Measurements from ENCODE around the gene PFKFB1.

PFKFB1 gene

DNA sequence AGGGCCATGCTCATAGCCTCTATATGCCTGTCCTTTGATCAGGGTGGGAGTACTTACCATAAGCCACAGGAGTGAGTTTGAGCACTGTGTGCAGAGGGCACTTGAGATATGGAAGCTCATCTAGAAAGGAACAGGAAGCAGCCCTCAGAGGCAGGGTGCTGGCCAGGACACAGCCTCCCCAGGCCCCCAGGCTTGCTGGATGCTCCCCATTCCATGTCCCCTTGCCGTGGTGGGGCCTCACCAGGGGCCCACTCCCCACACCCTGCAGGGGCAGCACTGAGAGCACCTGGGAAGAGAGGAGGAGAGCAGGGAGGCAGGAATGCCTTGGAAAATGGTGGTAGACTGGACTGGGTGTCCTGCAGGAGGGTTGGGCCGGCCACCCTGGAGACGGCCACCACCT, 59.1 kb downstream of the PFKFB1 start:
- Histone ChIP-seq H3K4me1 (ENCODE audit: control insufficient read depth, insufficient read depth, low read length) (no peaks in the 10 kb centered on the region), H3K27me3 (ENCODE audit: control insufficient read depth, insufficient read depth, low read length) (no peaks in the 10 kb centered on the region), H3K36me3 (ENCODE audit: control insufficient read depth, insufficient read depth, low read length) (peaks cover 20% of the 10 kb centered on the region), H3K9me3 (ENCODE audit: control insufficient read depth, insufficient read depth, low read length) (no peaks in the 10 kb centered on the region), H3K4me3 (ENCODE audit: low read depth, low read length) (no peak overlapping the region), H3K9ac (ENCODE audit: low read depth, low read length) (no peak overlapping the region)

DNA sequence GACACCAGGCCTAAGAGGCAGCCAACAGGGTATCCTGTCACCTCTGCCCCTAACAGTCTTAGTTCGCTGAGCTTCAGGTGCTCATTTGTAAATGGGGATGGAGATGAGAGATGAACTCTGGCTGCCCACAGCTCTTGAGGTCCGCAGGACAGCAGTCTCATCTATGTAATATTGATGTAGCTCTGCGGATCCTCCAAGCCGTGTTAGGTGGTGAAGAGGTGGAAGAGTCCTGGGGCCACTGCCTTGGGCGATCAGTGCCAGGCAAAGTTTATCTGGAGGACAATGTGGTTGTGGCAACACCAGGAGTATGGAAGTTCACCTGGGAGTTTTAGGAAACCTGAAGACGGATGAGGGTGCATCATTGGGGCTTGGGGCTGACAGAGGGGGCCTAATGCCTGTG, 59.9 kb downstream of the PFKFB1 start:
- Histone ChIP-seq H3K4me1 (ENCODE audit: control insufficient read depth, insufficient read depth, low read length) (no peaks in the 10 kb centered on the region), H3K9ac (ENCODE audit: low read depth, low read length) (no peak overlapping the region), H3K9me3 (ENCODE audit: control insufficient read depth, insufficient read depth, low read length) (no peaks in the 10 kb centered on the region), H3K27me3 (ENCODE audit: control insufficient read depth, insufficient read depth, low read length) (no peaks in the 10 kb centered on the region), H3K36me3 (ENCODE audit: control insufficient read depth, insufficient read depth, low read length) (peaks cover 28% of the 10 kb centered on the region), H3K4me3 (ENCODE audit: low read depth, low read length) (no peak overlapping the region)

DNA sequence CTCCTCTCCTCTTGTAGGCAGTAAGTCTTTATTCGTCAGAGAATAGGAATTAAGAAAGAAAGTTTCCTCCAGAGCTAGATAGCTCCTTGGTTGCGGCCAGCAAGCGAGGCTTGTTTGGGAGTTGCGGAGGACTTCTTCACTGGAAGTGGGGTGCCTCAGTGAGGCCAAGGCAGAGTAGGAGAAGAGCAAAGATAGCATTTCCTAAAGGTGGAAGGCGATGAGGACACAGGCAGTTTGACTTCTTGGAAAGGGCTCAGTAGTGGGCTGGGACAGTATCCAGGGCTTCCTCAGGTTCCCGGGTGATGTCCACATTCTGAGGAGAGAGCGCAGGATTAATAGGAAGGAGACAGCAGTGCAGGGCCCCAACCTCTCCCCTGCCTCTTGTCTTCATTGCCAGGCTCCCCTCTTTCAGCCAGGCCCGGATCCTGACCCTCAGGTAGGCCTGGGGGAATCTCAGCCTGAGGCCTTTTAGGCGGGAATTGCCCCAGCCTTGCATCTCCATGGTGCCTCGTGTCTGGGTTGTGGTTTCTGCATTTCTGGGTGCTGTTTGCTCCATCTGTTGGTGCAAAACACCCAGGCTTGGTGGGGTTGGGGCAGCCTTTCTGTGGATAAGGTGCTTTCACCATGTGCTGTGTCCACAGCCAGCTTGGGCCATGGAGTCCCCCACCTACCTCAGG, 60.7 kb downstream of the PFKFB1 start:
- Histone ChIP-seq H3K36me3 (ENCODE audit: control insufficient read depth, insufficient read depth, low read length) (peaks cover 35% of the 10 kb centered on the region), H3K4me3 (ENCODE audit: low read depth, low read length) (no peak overlapping the region), H3K4me1 (ENCODE audit: control insufficient read depth, insufficient read depth, low read length) (no peaks in the 10 kb centered on the region), H3K27me3 (ENCODE audit: control insufficient read depth, insufficient read depth, low read length) (no peaks in the 10 kb centered on the region), H3K9me3 (ENCODE audit: control insufficient read depth, insufficient read depth, low read length) (no peaks in the 10 kb centered on the region), H3K9ac (ENCODE audit: low read depth, low read length) (no peak overlapping the region)

DNA sequence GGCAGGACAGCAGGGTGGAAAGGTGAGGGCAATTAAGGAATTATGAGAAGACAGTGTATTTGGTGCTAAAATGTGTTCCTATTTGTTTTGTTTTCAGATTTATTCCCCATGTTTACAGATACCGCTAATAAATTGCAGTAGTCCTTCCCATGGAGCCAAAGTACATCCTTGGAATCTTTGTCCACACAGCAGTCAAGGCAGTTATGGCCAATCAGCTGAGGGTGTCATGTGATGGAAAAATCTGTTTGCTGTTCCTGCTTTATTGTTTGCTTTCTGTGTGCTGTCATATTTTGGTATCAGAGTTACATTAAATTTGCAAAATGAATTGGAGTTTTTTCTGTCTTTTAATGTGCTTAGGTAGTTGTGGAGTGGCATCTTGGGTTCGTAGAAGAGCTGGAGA, 62.9 kb downstream of the PFKFB1 start:
- Histone ChIP-seq H3K9me3 (ENCODE audit: control insufficient read depth, insufficient read depth, low read length) (no peaks in the 10 kb centered on the region), H3K9ac (ENCODE audit: low read depth, low read length) (no peak overlapping the region), H3K4me1 (ENCODE audit: control insufficient read depth, insufficient read depth, low read length) (no peaks in the 10 kb centered on the region), H3K36me3 (ENCODE audit: control insufficient read depth, insufficient read depth, low read length) (peaks cover 41% of the 10 kb centered on the region), H3K4me3 (ENCODE audit: low read depth, low read length) (no peak overlapping the region), H3K27me3 (ENCODE audit: control insufficient read depth, insufficient read depth, low read length) (no peaks in the 10 kb centered on the region)

DNA sequence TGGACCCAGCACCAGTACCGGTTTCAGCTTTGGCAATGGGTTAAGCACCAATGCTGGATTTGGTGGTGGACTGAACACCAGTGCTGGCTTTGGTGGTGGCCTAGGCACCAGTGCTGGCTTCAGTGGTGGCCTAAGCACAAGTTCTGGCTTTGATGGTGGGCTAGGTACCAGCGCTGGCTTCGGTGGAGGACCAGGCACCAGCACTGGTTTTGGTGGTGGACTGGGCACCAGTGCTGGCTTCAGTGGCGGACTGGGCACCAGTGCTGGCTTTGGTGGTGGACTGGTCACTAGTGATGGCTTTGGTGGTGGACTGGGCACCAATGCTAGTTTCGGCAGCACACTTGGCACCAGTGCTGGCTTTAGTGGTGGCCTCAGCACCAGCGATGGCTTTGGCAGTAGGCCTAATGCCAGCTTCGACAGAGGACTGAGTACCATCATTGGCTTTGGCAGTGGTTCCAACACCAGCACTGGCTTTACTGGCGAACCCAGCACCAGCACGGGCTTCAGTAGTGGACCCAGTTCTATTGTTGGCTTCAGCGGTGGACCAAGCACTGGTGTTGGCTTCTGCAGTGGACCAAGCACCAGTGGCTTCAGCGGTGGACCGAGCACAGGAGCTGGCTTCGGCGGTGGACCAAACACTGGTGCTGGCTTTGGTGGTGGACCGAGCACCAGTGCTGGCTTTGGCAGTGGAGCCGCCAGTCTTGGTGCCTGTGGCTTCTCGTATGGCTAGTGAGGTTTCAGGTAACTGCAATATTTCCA, 63.5 kb downstream of the PFKFB1 start:
- Histone ChIP-seq H3K27me3 (ENCODE audit: control insufficient read depth, insufficient read depth, low read length) (no peaks in the 10 kb centered on the region), H3K4me1 (ENCODE audit: control insufficient read depth, insufficient read depth, low read length) (no peaks in the 10 kb centered on the region), H3K36me3 (ENCODE audit: control insufficient read depth, insufficient read depth, low read length) (peaks cover 41% of the 10 kb centered on the region), H3K9me3 (ENCODE audit: control insufficient read depth, insufficient read depth, low read length) (no peaks in the 10 kb centered on the region), H3K9ac (ENCODE audit: low read depth, low read length) (no peak overlapping the region), H3K4me3 (ENCODE audit: low read depth, low read length) (no peak overlapping the region)

DNA sequence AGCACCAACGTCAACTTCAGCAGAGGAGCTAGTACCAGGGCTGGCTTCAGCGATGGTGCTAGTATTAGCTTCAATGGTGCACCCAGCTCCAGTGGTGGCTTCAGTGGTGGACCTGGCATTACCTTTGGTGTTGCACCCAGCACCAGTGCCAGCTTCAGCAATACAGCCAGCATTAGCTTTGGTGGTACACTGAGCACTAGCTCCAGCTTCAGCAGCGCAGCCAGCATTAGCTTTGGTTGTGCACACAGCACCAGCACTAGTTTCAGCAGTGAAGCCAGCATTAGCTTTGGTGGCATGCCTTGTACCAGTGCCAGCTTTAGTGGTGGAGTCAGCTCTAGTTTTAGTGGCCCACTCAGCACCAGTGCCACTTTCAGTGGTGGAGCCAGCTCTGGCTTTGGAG, 65.1 kb downstream of the PFKFB1 start:
- Histone ChIP-seq H3K27me3 (ENCODE audit: control insufficient read depth, insufficient read depth, low read length) (no peaks in the 10 kb centered on the region), H3K36me3 (ENCODE audit: control insufficient read depth, insufficient read depth, low read length) (peaks cover 53% of the 10 kb centered on the region), H3K4me1 (ENCODE audit: control insufficient read depth, insufficient read depth, low read length) (no peaks in the 10 kb centered on the region)

DNA sequence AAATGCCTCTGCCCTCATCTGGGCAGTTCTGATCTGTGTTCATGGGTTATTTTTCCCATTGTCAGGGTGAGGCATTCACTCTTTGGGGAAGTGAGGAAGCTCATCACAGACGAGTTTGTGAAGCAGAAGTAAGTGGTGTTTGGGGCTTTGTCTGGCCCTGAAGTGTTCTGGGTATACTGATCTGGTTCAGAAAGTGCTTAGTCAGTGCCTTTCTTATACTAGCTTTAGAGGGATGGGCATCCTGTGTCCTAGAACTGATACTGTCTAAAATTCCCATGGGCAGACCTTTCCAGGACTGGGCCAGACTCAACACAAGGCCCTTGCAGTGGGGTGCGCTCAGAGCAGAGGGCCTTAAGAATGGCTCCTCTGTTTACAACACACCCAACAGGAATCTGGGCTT, 67.0 kb downstream of the PFKFB1 start:
- H3K4me1 ChIP-seq (ENCODE audit: control insufficient read depth, insufficient read depth, low read length), result no peaks in the 10 kb centered on the region
- no peak overlapping the region for H3K9ac ChIP-seq (ENCODE audit: low read depth, low read length)
- H3K4me3 ChIP-seq (ENCODE audit: low read depth, low read length), result no peak overlapping the region
- no peaks in the 10 kb centered on the region for H3K9me3 ChIP-seq (ENCODE audit: control insufficient read depth, insufficient read depth, low read length)
- no peaks in the 10 kb centered on the region for H3K27me3 ChIP-seq (ENCODE audit: control insufficient read depth, insufficient read depth, low read length)
- H3K36me3 ChIP-seq (ENCODE audit: control insufficient read depth, insufficient read depth, low read length), result peaks cover 53% of the 10 kb centered on the region

More for the DNA sequence above, 65.1 kb downstream of the PFKFB1 start:
- Histone ChIP-seq H3K9ac (ENCODE audit: low read depth, low read length) (no peak overlapping the region), H3K4me3 (ENCODE audit: low read depth, low read length) (no peak overlapping the region), H3K9me3 (ENCODE audit: control insufficient read depth, insufficient read depth, low read length) (no peaks in the 10 kb centered on the region)

DNA sequence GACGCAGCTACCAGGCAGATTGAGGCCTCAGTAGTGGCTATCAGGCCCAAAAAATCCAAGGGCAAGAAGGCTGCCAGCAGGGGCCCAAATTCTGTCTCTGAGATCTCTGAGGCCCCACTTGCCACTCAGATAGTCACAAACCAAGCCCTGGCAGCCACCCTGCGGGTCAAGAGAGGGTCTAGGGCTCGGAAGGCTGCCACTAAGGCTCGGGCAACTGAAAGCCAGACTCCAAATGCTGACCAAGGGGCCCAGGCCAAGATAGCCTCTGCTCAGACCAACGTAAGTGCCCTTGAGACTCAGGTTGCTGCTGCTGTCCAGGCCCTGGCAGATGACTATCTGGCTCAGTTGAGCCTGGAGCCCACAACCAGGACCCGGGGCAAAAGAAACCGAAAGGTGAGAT, 70.6 kb downstream of the PFKFB1 start:
- H3K36me3 ChIP-seq (ENCODE audit: control insufficient read depth, insufficient read depth, low read length), result peaks cover 18% of the 10 kb centered on the region
- H3K27me3 ChIP-seq (ENCODE audit: control insufficient read depth, insufficient read depth, low read length), result no peaks in the 10 kb centered on the region
- H3K9me3 ChIP-seq (ENCODE audit: control insufficient read depth, insufficient read depth, low read length), result no peaks in the 10 kb centered on the region
- H3K4me1 ChIP-seq (ENCODE audit: control insufficient read depth, insufficient read depth, low read length), result no peaks in the 10 kb centered on the region
- H3K9ac ChIP-seq (ENCODE audit: low read depth, low read length), result no peak overlapping the region
- no peak overlapping the region for H3K4me3 ChIP-seq (ENCODE audit: low read depth, low read length)

DNA sequence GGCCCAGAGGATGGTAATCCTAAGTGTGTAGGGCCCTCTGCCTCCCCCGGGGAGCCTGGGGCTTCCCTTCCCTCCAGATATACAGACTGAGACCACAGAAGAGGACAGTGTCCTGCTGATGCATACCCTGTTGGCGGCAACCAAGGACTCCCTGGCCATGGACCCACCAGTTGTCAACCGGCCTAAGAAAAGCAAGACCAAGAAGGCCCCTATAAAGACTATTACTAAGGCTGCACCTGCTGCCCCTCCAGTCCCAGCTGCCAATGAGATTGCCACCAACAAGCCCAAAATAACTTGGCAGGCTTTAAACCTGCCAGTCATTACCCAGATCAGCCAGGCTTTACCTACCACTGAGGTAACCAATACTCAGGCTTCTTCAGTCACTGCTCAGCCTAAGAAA, 71.4 kb downstream of the PFKFB1 start:
- Histone ChIP-seq H3K9me3 (ENCODE audit: control insufficient read depth, insufficient read depth, low read length) (no peaks in the 10 kb centered on the region), H3K4me3 (ENCODE audit: low read depth, low read length) (no peak overlapping the region), H3K4me1 (ENCODE audit: control insufficient read depth, insufficient read depth, low read length) (no peaks in the 10 kb centered on the region), H3K27me3 (ENCODE audit: control insufficient read depth, insufficient read depth, low read length) (no peaks in the 10 kb centered on the region), H3K36me3 (ENCODE audit: control insufficient read depth, insufficient read depth, low read length) (peaks cover 16% of the 10 kb centered on the region), H3K9ac (ENCODE audit: low read depth, low read length) (no peak overlapping the region)

DNA sequence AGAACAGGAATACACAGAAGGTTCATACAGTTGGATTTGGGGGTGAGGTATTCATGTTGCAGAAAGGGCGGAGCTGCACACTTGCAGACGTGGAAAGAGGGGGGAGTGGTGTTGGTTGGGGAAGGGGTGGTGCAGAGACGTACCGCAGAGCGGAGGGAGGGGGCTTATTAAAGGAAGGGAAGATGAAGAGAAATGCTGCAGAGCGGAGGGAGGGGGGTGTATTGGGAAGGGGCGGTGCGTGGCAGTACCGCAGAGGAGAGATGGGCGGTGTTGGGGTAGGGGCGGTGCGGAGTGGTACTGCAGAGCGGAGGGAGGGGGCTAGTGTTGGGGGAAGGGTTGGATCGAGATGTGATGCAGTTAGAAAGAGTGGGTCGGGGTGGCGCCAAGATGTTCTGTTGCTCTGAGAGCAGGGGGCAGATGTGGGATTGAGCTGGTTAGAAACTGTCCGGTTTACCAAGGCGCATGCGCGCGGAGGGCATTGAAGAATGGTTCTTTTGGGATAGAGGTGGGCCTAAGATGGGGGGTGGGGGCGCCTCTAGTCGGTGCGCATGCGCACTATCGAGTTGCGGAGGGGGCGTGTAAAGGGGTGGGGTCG, 72.5 kb downstream of the PFKFB1 start:
- Histone ChIP-seq H3K4me3 (ENCODE audit: low read depth, low read length) (peak overlapping the region; percentile 87), H3K9ac (ENCODE audit: low read depth, low read length) (peak overlapping the region; percentile 81), H3K9me3 (ENCODE audit: control insufficient read depth, insufficient read depth, low read length) (no peaks in the 10 kb centered on the region), H3K36me3 (ENCODE audit: control insufficient read depth, insufficient read depth, low read length) (peaks cover 12% of the 10 kb centered on the region), H3K4me1 (ENCODE audit: control insufficient read depth, insufficient read depth, low read length) (no peaks in the 10 kb centered on the region), H3K27me3 (ENCODE audit: control insufficient read depth, insufficient read depth, low read length) (no peaks in the 10 kb centered on the region)

DNA sequence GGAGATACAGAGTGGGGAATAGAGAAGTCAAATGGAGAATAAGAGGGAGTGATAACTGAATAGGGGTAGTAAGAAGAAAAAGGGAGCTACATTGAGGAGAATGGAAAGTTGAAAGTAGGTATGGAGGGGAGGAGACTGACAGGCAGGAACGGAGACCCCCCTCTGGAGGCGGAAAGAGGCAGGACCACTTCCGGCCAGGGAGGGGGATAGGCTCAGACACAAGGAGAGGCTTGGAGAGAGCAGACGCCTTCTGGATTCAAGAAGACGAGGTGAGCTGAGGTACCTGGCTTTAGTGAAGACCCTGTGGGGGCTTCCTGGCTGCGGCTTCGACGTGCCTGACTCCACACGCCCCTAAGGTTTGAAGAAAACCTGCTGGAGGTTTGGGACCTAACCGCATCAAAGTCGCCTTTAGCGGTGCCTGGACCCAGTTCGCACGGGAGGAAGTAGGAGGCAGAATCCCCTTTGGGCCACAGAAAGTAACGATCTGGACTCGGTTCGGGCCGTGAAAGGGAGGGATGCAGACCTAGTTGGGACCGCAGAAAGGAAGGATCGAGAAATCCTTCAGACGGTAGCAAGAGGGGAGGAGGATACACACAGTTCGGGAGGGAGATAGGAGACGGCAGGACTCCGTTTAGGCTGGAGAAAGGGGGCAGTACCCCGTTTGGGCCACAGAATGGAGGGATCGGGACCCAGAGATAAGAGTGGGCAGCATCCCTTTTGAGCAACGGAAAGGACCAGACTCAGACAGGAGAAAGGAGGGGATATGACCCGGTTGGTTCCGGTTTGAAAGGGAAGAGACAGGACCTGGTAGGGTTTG, 73.2 kb downstream of the PFKFB1 start, which contains the start of gene TRO:
Gene TRO (plus strand): TSS at position 215 of the 817 bp plus-strand sequence. CDS start 1,423 bp downstream, outside the sequence.
- Histone ChIP-seq H3K9ac (ENCODE audit: low read depth, low read length) (peak within 1 kb of the TSS; percentile 81), H3K4me1 (ENCODE audit: control insufficient read depth, insufficient read depth, low read length) (no peaks in the 10 kb centered on the region), H3K27me3 (ENCODE audit: control insufficient read depth, insufficient read depth, low read length) (no peaks in the 10 kb centered on the region), H3K36me3 (ENCODE audit: control insufficient read depth, insufficient read depth, low read length) (peaks cover 12% of the 10 kb centered on the region), H3K4me3 (ENCODE audit: low read depth, low read length) (peak within 1 kb of the TSS; percentile 87), H3K9me3 (ENCODE audit: control insufficient read depth, insufficient read depth, low read length) (no peaks in the 10 kb centered on the region)

Measured in iPS-15b (cell line).